ENCODE measurements around the gene TEDC2. TPM values are rescaled to one million over a fixed set of nuclear protein-coding genes. Genes with fewer than 3 reads are reported as not detected.

Gene TEDC2
- total RNA-seq, 2 experiments from 2014 or later: 21.6 to 32.9 TPM

DNA sequence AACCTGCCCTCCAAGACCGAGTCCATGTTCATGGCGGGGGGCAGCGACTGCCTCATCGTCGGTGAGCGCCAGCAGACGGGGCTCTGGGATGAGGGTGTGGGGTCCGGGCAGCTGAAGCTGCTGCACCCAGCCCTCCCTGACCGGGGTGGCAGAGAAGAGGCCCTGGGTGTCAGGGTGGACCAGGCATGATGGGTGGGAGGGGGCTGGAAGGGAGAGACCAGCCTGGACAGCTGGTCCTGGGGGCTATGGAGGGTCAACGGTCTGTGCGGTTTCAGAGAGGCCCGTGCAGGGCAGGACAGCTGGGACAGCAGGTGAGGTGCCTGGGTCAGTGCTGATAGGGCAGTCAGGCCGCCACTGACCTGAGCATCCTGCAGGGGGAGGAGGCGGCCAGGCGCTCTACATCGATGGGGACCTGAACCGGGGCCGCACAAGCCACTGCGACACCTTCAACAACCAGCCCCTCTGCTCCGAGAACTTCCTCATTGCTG lies 40.6 kb downstream of the TEDC2 start:
- H3K27ac Mint-ChIP-seq: no peak overlapping the region
- no peaks in the 10 kb centered on the region for H3K27me3 Mint-ChIP-seq (ENCODE audit: low read depth)
- no peaks in the 10 kb centered on the region for H3K4me1 Mint-ChIP-seq (ENCODE audit: low read depth)
- no peak for DNase-seq
- H3K4me3 Mint-ChIP-seq: no peak overlapping the region
- ChIA-PET CTCF (interaction anchor here (0.9 to 3.4 kb wide), 12 partner anchors 11 to 305 kb away, joined by 3 to 27 read pairs (median 6); partner anchors contain the start of genes AMDHD2, ATP6V0C and TBC1D24), POLR2A (interaction anchor here (1.4 kb wide), 2 partner anchors 13 to 41 kb away, joined by 3 to 5 read pairs; partner anchors contain the start of genes ATP6V0C and TEDC2)
- no peaks in the 10 kb centered on the region for H3K9me3 Mint-ChIP-seq (ENCODE audit: insufficient read depth)
- peaks cover 7% of the 10 kb centered on the region for H3K36me3 Mint-ChIP-seq (ENCODE audit: low read depth)
- no peak for ATAC-seq

- H3K4me3 Mint-ChIP-seq: no peak overlapping the region
- H3K27ac Mint-ChIP-seq: no peak overlapping the region
- H3K36me3 Mint-ChIP-seq (ENCODE audit: low read depth): peaks cover 7% of the 10 kb centered on the region
- H3K9me3 Mint-ChIP-seq (ENCODE audit: insufficient read depth): no peaks in the 10 kb centered on the region
- POLR2A ChIA-PET: interaction anchor here (1.4 kb wide), 2 partner anchors 12 to 41 kb away, joined by 3 to 5 read pairs; partner anchors contain the start of genes ATP6V0C and TEDC2
- DNase-seq: peak; percentile 85
- no peaks in the 10 kb centered on the region for H3K4me1 Mint-ChIP-seq (ENCODE audit: low read depth)
- H3K27me3 Mint-ChIP-seq (ENCODE audit: low read depth): no peaks in the 10 kb centered on the region
- CTCF ChIA-PET: interaction anchor here (0.9 to 3.4 kb wide), 20 partner anchors 9 to 306 kb away, joined by 3 to 27 read pairs (median 5); partner anchors contain the start of genes AMDHD2, ATP6V0C, ECI1 and TBC1D24
- ATAC-seq: peak; percentile 94
Observed at GRCh38 chr16:2500918-2501750, 41.2 kb downstream of the TEDC2 start.

- Mint-ChIP-seq H3K36me3 (ENCODE audit: low read depth) (peaks cover 4% of the 10 kb centered on the region), H3K9me3 (ENCODE audit: insufficient read depth) (no peaks in the 10 kb centered on the region), H3K27ac (no peak overlapping the region), H3K4me1 (ENCODE audit: low read depth) (peaks cover 3% of the 10 kb centered on the region), H3K27me3 (ENCODE audit: low read depth) (no peaks in the 10 kb centered on the region), H3K4me3 (no peak overlapping the region)
- ATAC-seq: no peak
- DNase-seq: no peak
- ChIA-PET POLR2A (interaction anchor here (1.4 kb wide), 1 partner anchor 42 kb away, joined by 3 read pairs; the partner anchor contains the start of gene TEDC2), CTCF (interaction anchor here (0.9 to 3.4 kb wide), 18 partner anchors 8 to 307 kb away, joined by 3 to 27 read pairs (median 5); partner anchors contain the start of genes AMDHD2, ATP6V0C, ECI1 and TBC1D24)
Observed at GRCh38 chr16:2501946-2502895, 42.3 kb downstream of the TEDC2 start.

DNA sequence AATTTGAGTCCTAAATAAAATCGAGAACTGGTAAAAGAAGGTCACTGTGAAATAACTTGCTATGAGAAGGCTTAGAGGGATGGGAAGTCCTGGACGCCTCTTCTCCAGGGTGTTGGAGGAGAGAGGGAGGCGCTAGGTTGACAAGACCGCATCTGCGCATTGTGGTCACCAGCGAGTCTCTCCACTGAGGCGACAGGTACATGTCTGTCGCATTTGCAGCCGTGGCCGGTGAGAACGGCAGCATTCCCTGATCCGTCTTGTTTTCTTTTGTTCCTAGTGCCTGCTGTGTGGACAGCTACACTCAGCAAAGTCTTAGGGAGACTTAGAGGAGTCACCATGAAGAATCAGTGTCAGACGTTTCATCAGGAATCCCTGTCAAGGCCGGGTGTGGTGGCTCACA lies 45.8 kb downstream of the TEDC2 start:
- Mint-ChIP-seq H3K27ac (no peak overlapping the region), H3K27me3 (ENCODE audit: low read depth) (no peaks in the 10 kb centered on the region), H3K9me3 (ENCODE audit: insufficient read depth) (no peaks in the 10 kb centered on the region), H3K36me3 (ENCODE audit: low read depth) (no peaks in the 10 kb centered on the region), H3K4me1 (ENCODE audit: low read depth) (peaks cover 18% of the 10 kb centered on the region), H3K4me3 (no peak overlapping the region)
- DNase-seq: no peak
- POLR2A ChIA-PET: no interaction called here
- CTCF ChIA-PET: no interaction called here
- no peak for ATAC-seq

GRCh38 chr16:2507052-2507659 lies 47.2 kb downstream of the TEDC2 start:
- CTCF ChIA-PET: no interaction called here
- Mint-ChIP-seq H3K27me3 (ENCODE audit: low read depth) (peaks cover 3% of the 10 kb centered on the region), H3K9me3 (ENCODE audit: insufficient read depth) (no peaks in the 10 kb centered on the region), H3K27ac (peak overlapping the region; percentile 46), H3K36me3 (ENCODE audit: low read depth) (no peaks in the 10 kb centered on the region), H3K4me3 (no peak overlapping the region), H3K4me1 (ENCODE audit: low read depth) (peaks cover 20% of the 10 kb centered on the region)
- DNase-seq: no peak
- peak; percentile 51 for ATAC-seq
- POLR2A ChIA-PET: interaction anchor here (0.6 kb wide), 1 partner anchor 11 kb away, joined by 3 read pairs; no protein-coding TSS in a partner anchor

DNA sequence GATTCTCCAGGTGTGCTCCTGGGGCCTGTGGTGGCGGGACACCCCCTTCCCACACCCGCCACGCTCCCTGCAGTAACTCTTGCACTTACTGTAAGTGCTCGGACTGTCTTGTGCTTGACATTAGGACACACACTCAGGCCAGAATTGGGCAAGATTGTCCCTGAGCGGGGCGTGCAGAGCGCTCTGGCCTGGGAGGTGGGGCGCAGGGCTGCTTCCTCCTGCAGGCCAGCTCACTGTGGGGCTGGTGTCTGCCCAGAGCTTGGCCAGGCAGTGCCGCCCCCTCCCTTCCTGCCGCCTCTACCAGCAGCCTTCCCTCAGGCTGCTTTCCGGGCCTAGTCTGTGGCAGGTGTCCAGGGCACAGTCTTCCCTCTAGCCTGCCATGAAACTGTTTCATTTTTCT lies 47.8 kb downstream of the TEDC2 start:
- ChIA-PET CTCF (no interaction called here), POLR2A (no interaction called here)
- ATAC-seq (no peak), DNase-seq (no peak)
- peaks cover 3% of the 10 kb centered on the region for H3K27me3 Mint-ChIP-seq (ENCODE audit: low read depth)
- H3K4me3 Mint-ChIP-seq: no peak overlapping the region
- peaks cover 24% of the 10 kb centered on the region for H3K4me1 Mint-ChIP-seq (ENCODE audit: low read depth)
- no peaks in the 10 kb centered on the region for H3K36me3 Mint-ChIP-seq (ENCODE audit: low read depth)
- H3K27ac Mint-ChIP-seq: no peak overlapping the region
- no peaks in the 10 kb centered on the region for H3K9me3 Mint-ChIP-seq (ENCODE audit: insufficient read depth)

DNA sequence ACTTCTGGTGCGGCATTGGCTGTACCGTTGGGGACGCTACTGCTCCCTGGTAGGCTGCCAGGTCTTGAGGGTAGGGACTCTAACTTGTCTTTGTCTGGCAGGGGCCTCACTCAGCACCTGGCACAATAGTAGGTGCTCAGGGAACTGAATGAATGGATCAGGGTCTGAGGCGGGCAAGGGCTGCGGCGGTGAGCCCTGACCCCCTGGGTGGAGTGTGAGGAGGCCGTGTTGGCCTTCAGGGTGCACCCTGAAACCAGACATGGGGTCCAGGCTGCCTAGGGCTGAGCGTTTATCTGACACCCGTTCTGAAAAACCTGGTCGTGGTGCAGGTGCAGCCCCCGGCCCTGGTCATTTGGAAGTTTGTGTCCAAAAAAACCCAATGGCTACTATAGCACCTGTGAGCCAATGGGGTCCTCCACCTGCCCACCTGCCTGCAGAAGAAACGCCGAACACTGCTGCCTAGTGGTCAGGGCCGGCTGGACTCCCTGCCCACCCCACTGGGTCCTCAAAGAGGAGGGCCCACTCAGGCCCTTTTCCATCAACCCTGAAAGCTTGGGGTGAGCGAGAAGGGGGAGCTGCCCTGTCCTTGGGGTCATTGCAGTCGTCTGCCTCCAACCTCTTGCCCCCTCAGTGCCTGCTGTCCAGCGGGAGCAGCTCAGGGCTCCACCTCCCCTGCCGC lies 49.0 kb downstream of the TEDC2 start:
- no peak for DNase-seq
- Mint-ChIP-seq H3K27me3 (ENCODE audit: low read depth) (peaks cover 3% of the 10 kb centered on the region), H3K27ac (no peak overlapping the region), H3K4me1 (ENCODE audit: low read depth) (peaks cover 32% of the 10 kb centered on the region), H3K4me3 (no peak overlapping the region), H3K9me3 (ENCODE audit: insufficient read depth) (no peaks in the 10 kb centered on the region), H3K36me3 (ENCODE audit: low read depth) (peaks cover 1% of the 10 kb centered on the region)
- POLR2A ChIA-PET: no interaction called here
- CTCF ChIA-PET: interaction anchor here (1.2 kb wide), 1 partner anchor 7 kb away, joined by 3 read pairs; no protein-coding TSS in a partner anchor
- no peak for ATAC-seq

GRCh38 chr16:2511128-2511800 lies 51.4 kb downstream of the TEDC2 start:
- no peaks in the 10 kb centered on the region for H3K9me3 Mint-ChIP-seq (ENCODE audit: insufficient read depth)
- no peak for DNase-seq
- ChIA-PET POLR2A (no interaction called here), CTCF (interaction anchor here (2.0 kb wide), 1 partner anchor 10 kb away, joined by 6 read pairs; no protein-coding TSS in a partner anchor)
- H3K36me3 Mint-ChIP-seq (ENCODE audit: low read depth): peaks cover 3% of the 10 kb centered on the region
- no peak overlapping the region for H3K27ac Mint-ChIP-seq
- peaks cover 3% of the 10 kb centered on the region for H3K27me3 Mint-ChIP-seq (ENCODE audit: low read depth)
- H3K4me1 Mint-ChIP-seq (ENCODE audit: low read depth): peaks cover 50% of the 10 kb centered on the region
- no peak for ATAC-seq
- H3K4me3 Mint-ChIP-seq: no peak overlapping the region

DNA sequence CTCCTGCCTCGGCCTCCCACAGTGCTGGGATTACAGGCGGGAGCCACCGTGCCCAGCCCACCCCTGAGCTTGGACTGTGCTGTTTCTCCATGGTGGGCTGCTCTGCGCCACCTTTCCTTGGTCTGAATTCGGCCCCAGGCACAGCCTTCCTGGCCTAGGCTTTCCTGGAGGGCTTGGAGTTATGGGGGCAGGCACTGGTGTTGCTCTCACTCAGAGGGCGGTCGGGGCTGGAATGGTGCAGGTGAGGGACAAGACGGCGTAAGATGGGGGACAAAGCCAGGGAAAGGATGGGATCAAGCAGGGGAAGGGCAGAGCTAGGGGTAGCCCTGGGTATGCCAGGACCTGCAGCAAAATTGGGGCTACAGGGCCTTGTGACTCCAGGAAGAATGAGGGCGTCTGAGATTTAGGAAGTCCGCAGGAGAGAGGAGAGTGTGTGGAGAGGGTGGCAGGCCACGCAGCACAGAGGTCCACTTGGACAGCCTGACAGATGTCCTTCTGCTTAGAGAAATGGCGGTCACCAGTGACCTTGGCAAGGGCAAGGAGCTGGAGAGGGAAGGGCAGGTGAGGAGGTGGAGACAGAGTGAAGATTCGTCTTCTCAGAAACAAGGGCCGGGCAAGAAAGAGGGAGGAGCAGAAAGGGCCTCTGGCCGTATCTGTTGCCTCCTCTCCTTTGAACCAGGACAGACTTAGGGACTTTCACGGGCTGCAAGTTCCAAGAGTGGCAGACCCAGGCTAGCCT lies 52.3 kb downstream of the TEDC2 start:
- H3K27ac Mint-ChIP-seq: peak overlapping the region; percentile 92
- ChIA-PET CTCF (interaction anchor here (1.0 to 2.0 kb wide), 3 partner anchors 11 to 376 kb away, joined by 3 to 6 read pairs (median 3); partner anchors contain the start of gene PKD1), POLR2A (interaction anchor here (1.2 kb wide), 1 partner anchor 18 kb away, joined by 4 read pairs; no protein-coding TSS in a partner anchor)
- ATAC-seq (no peak), DNase-seq (no peak)
- H3K27me3 Mint-ChIP-seq (ENCODE audit: low read depth): peaks cover 3% of the 10 kb centered on the region
- peak overlapping the region; percentile 69 for H3K4me3 Mint-ChIP-seq
- H3K4me1 Mint-ChIP-seq (ENCODE audit: low read depth): peaks cover 56% of the 10 kb centered on the region
- H3K9me3 Mint-ChIP-seq (ENCODE audit: insufficient read depth): no peaks in the 10 kb centered on the region
- peaks cover 8% of the 10 kb centered on the region for H3K36me3 Mint-ChIP-seq (ENCODE audit: low read depth)

Data from activated CD8-positive, alpha-beta T cell treated with anti-CD3 and anti-CD28 coated beads, Interleukin-2, amount 10 ng/mL, durations not matched to agents 7 days and 5 days (primary cell).